K562 (cell line): ENCODE measurements around the gene SLC48A1. TPM values are rescaled to one million over a fixed set of nuclear protein-coding genes. Genes with fewer than 3 reads are reported as not detected.
A peak's percentile ranks its signal among the peaks of the same experiment; 100 is the strongest.

Experiments
- CXXC5 ChIP-seq: fragments of 250-450 bp; sonication (Bioruptor Pico); IDR thresholded peaks from 2 replicates; pipeline ENCODE4 v1.8.0; 2022; ENCODE audit warnings: inconsistent platforms, mild to moderate bottlenecking, moderate library complexity
- ETV6 ChIP-seq, 3 experiments: fragments of 150-350 bp in 1 of 3; sonication (generic) in 1 of 3; formaldehyde crosslinking in 1 of 3; IDR thresholded peaks; 2 replicates each; pipeline versions ENCODE4 v1.6.1 to v1.8.0; 2014 to 2022; ENCODE audit warnings: borderline replicate concordance in 2 of 3, low read depth in 2 of 3, antibody characterized with exemption in 1 of 3, low read length in 1 of 3, mild to moderate bottlenecking in 1 of 3, missing genetic modification reagents in 1 of 3
- GMEB1 ChIP-seq: fragments of 250-450 bp; sonication (Bioruptor Pico); IDR thresholded peaks from 2 replicates; pipeline ENCODE4 v1.4.0; 2020; ENCODE audit warnings: mild to moderate bottlenecking
- HDAC8 ChIP-seq: fragments of 450-650 bp; IDR thresholded peaks from 2 replicates; pipeline ENCODE4 v1.6.1; 2016; ENCODE audit warnings: mild to moderate bottlenecking, missing genetic modification characterization, moderate library complexity, missing compliant biosample characterization
- HNRNPK ChIP-seq: fragments of 200-400 bp; formaldehyde crosslinking; IDR thresholded peaks from one replicate; pipeline ENCODE4 v1.6.1; 2018; ENCODE audit warnings: mild to moderate bottlenecking, low read depth, low read length; ENCODE audit not compliant: poor library complexity, severe bottlenecking
- HNRNPUL1 ChIP-seq: fragments of 200-400 bp; formaldehyde crosslinking; IDR thresholded peaks from 2 replicates; pipeline ENCODE4 v1.6.1; 2017; ENCODE audit warnings: low read length
- JUN ChIP-seq, 2 experiments: sonication (generic) in 1 of 2; formaldehyde crosslinking in 1 of 2; IDR thresholded peaks; 2 replicates each; pipeline versions ENCODE4 v1.6.1 to v1.8.0; 2012 to 2022; ENCODE audit warnings: borderline replicate concordance in 2 of 2, mild to moderate bottlenecking in 2 of 2, improper control_type of control experiment in 1 of 2, low read depth in 1 of 2, low read length in 1 of 2, missing genetic modification reagents in 1 of 2
- JUND ChIP-seq, 2 experiments: IDR thresholded peaks; 2 replicates in 1 of 2; 3 replicates in 1 of 2; pipeline ENCODE4 v1.6.1; 2011; ENCODE audit warnings: borderline replicate concordance in 2 of 2, low read depth in 2 of 2, low read length in 2 of 2, improper control_type of control experiment in 1 of 2, missing biosample characterization in 1 of 2, missing genetic modification characterization in 1 of 2, missing genetic modification reagents in 1 of 2
- MCM3 ChIP-seq: fragments of 450-650 bp; IDR thresholded peaks from 2 replicates; pipeline ENCODE4 v1.6.1; 2016
- NR2C1 ChIP-seq, 2 experiments: fragments of 450-650 bp; IDR thresholded peaks; 2 replicates each; pipeline ENCODE4 v1.6.1; 2017; ENCODE audit warnings: mild to moderate bottlenecking in 2 of 2, antibody characterized with exemption in 1 of 2, inconsistent platforms in 1 of 2, missing compliant biosample characterization in 1 of 2, missing genetic modification characterization in 1 of 2
- PURB ChIP-seq: sonication (generic); formaldehyde crosslinking; IDR thresholded peaks from 2 replicates; pipeline ENCODE4 v1.9.0; 2021; ENCODE audit warnings: low read depth, mild to moderate bottlenecking, missing genetic modification reagents
- PYGO2 ChIP-seq: fragments of 450-650 bp; IDR thresholded peaks from 2 replicates; pipeline ENCODE4 v1.6.1; 2016; ENCODE audit warnings: mild to moderate bottlenecking, missing genetic modification characterization, moderate library complexity, missing compliant biosample characterization
- RAD51 ChIP-seq: fragments of 450-650 bp; IDR thresholded peaks from 2 replicates; pipeline ENCODE4 v1.7.1; 2016; ENCODE audit warnings: low read depth, mild to moderate bottlenecking, borderline replicate concordance
- RB1 ChIP-seq: fragments of 450-650 bp; IDR thresholded peaks from 2 replicates; pipeline ENCODE4 v1.6.1; 2017; ENCODE audit warnings: low read depth, mild to moderate bottlenecking
- SMARCA4 ChIP-seq: fragments of 450-650 bp; IDR thresholded peaks from 2 replicates; pipeline ENCODE4 v1.6.1; 2016
- TRIM28 ChIP-seq: fragments of 450-650 bp; IDR thresholded peaks from 2 replicates; pipeline ENCODE4 v1.6.1; 2017
- USF2 ChIP-seq: sonication (generic); formaldehyde crosslinking; IDR thresholded peaks from 2 replicates; pipeline ENCODE4 v1.5.0; 2020; ENCODE audit warnings: missing genetic modification reagents
- ZBTB34 ChIP-seq: fragments of 250-450 bp; sonication (Bioruptor Pico); IDR thresholded peaks from 2 replicates; pipeline ENCODE4 v1.8.0; 2021; ENCODE audit warnings: mild to moderate bottlenecking, moderate library complexity
- ZFP1 ChIP-seq: fragments of 450-650 bp; formaldehyde crosslinking; IDR thresholded peaks from 2 replicates; pipeline ENCODE4 v1.4.0; 2020; ENCODE audit warnings: mild to moderate bottlenecking, mixed read lengths
- ZKSCAN1 ChIP-seq: fragments of 150-350 bp; IDR thresholded peaks from 2 replicates; pipeline ENCODE4 v1.6.1; 2016; ENCODE audit warnings: low read depth, low read length
- ZNF584 ChIP-seq: fragments of 200-800 bp; sonication (Bioruptor generic); IDR thresholded peaks from 2 replicates; pipeline ENCODE4 v1.6.1; 2016; ENCODE audit warnings: low read depth, mild to moderate bottlenecking, missing genetic modification characterization, missing compliant biosample characterization
- ZNF668 ChIP-seq: fragments of 250-450 bp; sonication (Bioruptor Pico); IDR thresholded peaks from 2 replicates; pipeline ENCODE4 v1.8.0; 2022; ENCODE audit warnings: mild to moderate bottlenecking, inconsistent platforms
- ZNF830 ChIP-seq: fragments of 250-450 bp; sonication (Bioruptor Pico); IDR thresholded peaks from 2 replicates; pipeline ENCODE4 v1.5.0; 2021; ENCODE audit warnings: mild to moderate bottlenecking
- polyA plus RNA-seq, 8 experiments: library from polyadenylated mRNA; depleted of rRNA in 4 of 8; stranded (reverse) in 5 of 8; unstranded in 3 of 8; fragments of >200 nt; fragmentation: Nextera tagmentation in 2 of 8; fragmentation: Illumina TruSeq in 1 of 8; extraction: Ambion mirVana in 2 of 8; extraction: Trizol in 1 of 8; gene quantifications; 2 replicates each; pipeline versions ENCODE4 v1.2.1 to v1.2.3, GENCODE V29; 2011 to 2014; ENCODE audit warnings: inconsistent platforms in 1 of 8, missing spikeins in 1 of 8
- total RNA-seq, 7 experiments: library from RNA; depleted of rRNA in 6 of 7; stranded (reverse); fragments of >200 nt in 6 of 7; fragmentation: Illumina TruSeq in 2 of 7; extraction: Trizol in 2 of 7; gene quantifications; 2 replicates each; pipeline versions ENCODE4 v1.2.1 to v1.2.3, GENCODE V29; 2011 to 2021; ENCODE audit warnings: low replicate concordance in 1 of 7
- TF ChIP-seq, protein P1 (sequence below): sonication (generic); formaldehyde crosslinking; IDR thresholded peaks from 2 replicates; pipeline ENCODE4 v1.9.0; 2022; ENCODE audit warnings: mild to moderate bottlenecking, missing genetic modification reagents

SLC48A1 gene
- total and polyA plus RNA-seq, 9 of the 15 experiments (the other 6 are each of a cell fraction or from before 2014, with no cell fraction given) = 10.7 to 37.5 (median 18.7) TPM

GRCh38 chr12:47828976-47829482, 56.0 kb downstream of the SLC48A1 start (continued):
- no peak for TF ChIP-seq USF2 (CRISPR knock-in tag)
- peak; percentile 51 for TF ChIP-seq SMARCA4
- TF ChIP-seq JUND (IDR thresholded peaks at IDR 0.05; ENCODE audit: borderline replicate concordance, low read depth, low read length) = peak; percentile 63
- TF ChIP-seq JUND (tag; IDR thresholded peaks at IDR 0.05; ENCODE audit: borderline replicate concordance, low read depth, low read length) = peak; percentile 62; the same call in 1 of the 3 replicates
- TF ChIP-seq ZNF668 = no peak
- TF ChIP-seq ZNF584 (CRISPR knock-in tag) = no peak
- no peak for TF ChIP-seq RB1
- TF ChIP-seq RAD51 = no peak
- no peak for TF ChIP-seq HDAC8 (tag)
- TF ChIP-seq CXXC5 (CRISPR knock-in tag) = peak; percentile 76
- TF ChIP-seq ZNF830 (CRISPR knock-in tag) = no peak
- TF ChIP-seq, protein P1, sequence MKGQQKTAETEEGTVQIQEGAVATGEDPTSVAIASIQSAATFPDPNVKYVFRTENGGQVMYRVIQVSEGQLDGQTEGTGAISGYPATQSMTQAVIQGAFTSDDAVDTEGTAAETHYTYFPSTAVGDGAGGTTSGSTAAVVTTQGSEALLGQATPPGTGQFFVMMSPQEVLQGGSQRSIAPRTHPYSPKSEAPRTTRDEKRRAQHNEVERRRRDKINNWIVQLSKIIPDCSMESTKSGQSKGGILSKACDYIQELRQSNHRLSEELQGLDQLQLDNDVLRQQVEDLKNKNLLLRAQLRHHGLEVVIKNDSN (CRISPR knock-in tag) = no peak
- 0 out of 2 replicates have a peak, but pooled peaks have one; percentile 55 for TF ChIP-seq NR2C1 (IDR thresholded peaks at IDR 0.05)
- TF ChIP-seq NR2C1 (tag; IDR thresholded peaks at IDR 0.05) = peak; percentile 73
- no peak for TF ChIP-seq HNRNPK
- TF ChIP-seq GMEB1 = no peak
- TF ChIP-seq HNRNPUL1 = no peak
- no peak for TF ChIP-seq PYGO2 (tag)
- TF ChIP-seq ETV6 (IDR thresholded peaks at IDR 0.05; ENCODE audit: borderline replicate concordance in 1 of 2, low read depth in 2 of 2, low read length in 1 of 2) = no peak
- no peak for TF ChIP-seq ETV6 (CRISPR knock-in tag; IDR thresholded peaks at IDR 0.05; ENCODE audit: borderline replicate concordance)
- TF ChIP-seq MCM3 = no peak
- TF ChIP-seq ZKSCAN1 = no peak
- TF ChIP-seq ZFP1 (CRISPR knock-in tag) = no peak
- TF ChIP-seq JUN (IDR thresholded peaks at IDR 0.05; ENCODE audit: borderline replicate concordance, low read depth, low read length) = peak; percentile 5; the same call in 1 of the 2 replicates
- TF ChIP-seq JUN (CRISPR knock-in tag; IDR thresholded peaks at IDR 0.05; ENCODE audit: borderline replicate concordance) = no peak
- no peak for TF ChIP-seq PURB (CRISPR knock-in tag)
- TF ChIP-seq ZBTB34 (CRISPR knock-in tag) = no peak
- no peak for TF ChIP-seq TRIM28
